GM12891 (cell line): ENCODE results near the gene TAF8.

Experiments used
- POLR2A ChIP-seq: IDR thresholded peaks from 2 replicates; pipeline ENCODE4 v1.6.1; 2011; ENCODE audit warnings: low read depth, low read length, control low read depth
- POLR2AphosphoS5 ChIP-seq: IDR thresholded peaks from 2 replicates; pipeline ENCODE4 v1.6.1; 2011; ENCODE audit warnings: low read depth, low read length, control low read depth
- TAF1 ChIP-seq: IDR thresholded peaks from 2 replicates; pipeline ENCODE4 v1.6.1; 2011; ENCODE audit warnings: low read depth, low read length, control low read depth

- no peak for TF ChIP-seq POLR2A
- TF ChIP-seq POLR2AphosphoS5, result no peak
- no peak for TF ChIP-seq TAF1
Observed at GRCh38 chr6:42001506-42001905, 48.8 kb upstream of the TAF8 start.
